Neural crest cell (in vitro differentiated cells): ENCODE data around the gene BARX1. TPM values are rescaled to one million over a fixed set of nuclear protein-coding genes. Genes with fewer than 3 reads are reported as not detected.

ENCODE experiments used
- DNase-seq: peaks from one replicate; pipeline ENCODE4 v3.0.0; 2021; ENCODE audit warnings: low read depth, mixed read lengths, low spot score
- H3K27ac Mint-ChIP-seq: one replicate; pipeline ENCODE4 v1.8.0; 2021; ENCODE audit warnings: mild to moderate bottlenecking, mixed read lengths; ENCODE audit not compliant: unreplicated experiment
- H3K27me3 Mint-ChIP-seq: 2 replicates; pipeline ENCODE4 v1.8.0; 2021; ENCODE audit warnings: low read depth, mild to moderate bottlenecking, mixed read lengths
- H3K36me3 Mint-ChIP-seq: 2 replicates; pipeline ENCODE4 v1.8.0; 2021; ENCODE audit warnings: low read depth, mild to moderate bottlenecking, mixed read lengths
- H3K4me1 Mint-ChIP-seq: 2 replicates; pipeline ENCODE4 v1.8.0; 2021; ENCODE audit warnings: mixed read lengths
- H3K4me3 Mint-ChIP-seq: one replicate; pipeline ENCODE4 v1.8.0; 2021; ENCODE audit warnings: mild to moderate bottlenecking, mixed read lengths
- H3K9me3 Mint-ChIP-seq: 2 replicates; pipeline ENCODE4 v1.8.0; 2021; ENCODE audit warnings: mixed read lengths
- total RNA-seq: library from RNA; stranded (reverse); gene quantifications from 2 replicates; pipeline ENCODE4 v1.2.1, GENCODE V29; 2021
- TF ChIP-seq, protein P1 (sequence below): fragments of 200-600 bp; sonication (generic); conservative IDR thresholded peaks from 2 replicates; pipeline ENCODE4 v1.5.0; 2021; ENCODE audit warnings: antibody characterized with exemption, mild to moderate bottlenecking

BARX1 gene
- total RNA-seq, 1 donor from 2014 or later = 0.23 TPM

DNA sequence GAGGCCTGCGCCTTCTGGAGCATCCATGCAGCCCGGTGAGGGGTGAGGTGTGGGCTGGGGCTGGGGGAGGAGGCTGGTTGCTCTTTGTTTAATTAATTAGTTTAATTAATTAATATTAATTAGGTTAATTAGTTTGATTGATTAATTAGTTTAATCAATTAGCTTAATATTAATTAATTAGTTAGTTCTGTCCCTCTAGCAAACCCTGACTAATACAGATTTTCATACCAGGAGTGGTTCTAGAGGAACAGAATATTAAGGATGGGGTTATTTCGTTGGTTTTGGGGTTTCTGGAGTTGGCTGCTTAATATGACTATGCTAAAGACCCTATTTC, 14.1 kb upstream of the BARX1 start:
- no peak overlapping the region for H3K27ac Mint-ChIP-seq
- no peak overlapping the region for H3K4me3 Mint-ChIP-seq
- H3K36me3 Mint-ChIP-seq = peaks cover 3% of the 10 kb centered on the region
- peaks cover 10% of the 10 kb centered on the region for H3K27me3 Mint-ChIP-seq
- no peaks in the 10 kb centered on the region for H3K4me1 Mint-ChIP-seq
- peaks cover 10% of the 10 kb centered on the region for H3K9me3 Mint-ChIP-seq
- TF ChIP-seq, protein P1, sequence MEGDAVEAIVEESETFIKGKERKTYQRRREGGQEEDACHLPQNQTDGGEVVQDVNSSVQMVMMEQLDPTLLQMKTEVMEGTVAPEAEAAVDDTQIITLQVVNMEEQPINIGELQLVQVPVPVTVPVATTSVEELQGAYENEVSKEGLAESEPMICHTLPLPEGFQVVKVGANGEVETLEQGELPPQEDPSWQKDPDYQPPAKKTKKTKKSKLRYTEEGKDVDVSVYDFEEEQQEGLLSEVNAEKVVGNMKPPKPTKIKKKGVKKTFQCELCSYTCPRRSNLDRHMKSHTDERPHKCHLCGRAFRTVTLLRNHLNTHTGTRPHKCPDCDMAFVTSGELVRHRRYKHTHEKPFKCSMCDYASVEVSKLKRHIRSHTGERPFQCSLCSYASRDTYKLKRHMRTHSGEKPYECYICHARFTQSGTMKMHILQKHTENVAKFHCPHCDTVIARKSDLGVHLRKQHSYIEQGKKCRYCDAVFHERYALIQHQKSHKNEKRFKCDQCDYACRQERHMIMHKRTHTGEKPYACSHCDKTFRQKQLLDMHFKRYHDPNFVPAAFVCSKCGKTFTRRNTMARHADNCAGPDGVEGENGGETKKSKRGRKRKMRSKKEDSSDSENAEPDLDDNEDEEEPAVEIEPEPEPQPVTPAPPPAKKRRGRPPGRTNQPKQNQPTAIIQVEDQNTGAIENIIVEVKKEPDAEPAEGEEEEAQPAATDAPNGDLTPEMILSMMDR = no peak
- DNase-seq = no peak

DNA sequence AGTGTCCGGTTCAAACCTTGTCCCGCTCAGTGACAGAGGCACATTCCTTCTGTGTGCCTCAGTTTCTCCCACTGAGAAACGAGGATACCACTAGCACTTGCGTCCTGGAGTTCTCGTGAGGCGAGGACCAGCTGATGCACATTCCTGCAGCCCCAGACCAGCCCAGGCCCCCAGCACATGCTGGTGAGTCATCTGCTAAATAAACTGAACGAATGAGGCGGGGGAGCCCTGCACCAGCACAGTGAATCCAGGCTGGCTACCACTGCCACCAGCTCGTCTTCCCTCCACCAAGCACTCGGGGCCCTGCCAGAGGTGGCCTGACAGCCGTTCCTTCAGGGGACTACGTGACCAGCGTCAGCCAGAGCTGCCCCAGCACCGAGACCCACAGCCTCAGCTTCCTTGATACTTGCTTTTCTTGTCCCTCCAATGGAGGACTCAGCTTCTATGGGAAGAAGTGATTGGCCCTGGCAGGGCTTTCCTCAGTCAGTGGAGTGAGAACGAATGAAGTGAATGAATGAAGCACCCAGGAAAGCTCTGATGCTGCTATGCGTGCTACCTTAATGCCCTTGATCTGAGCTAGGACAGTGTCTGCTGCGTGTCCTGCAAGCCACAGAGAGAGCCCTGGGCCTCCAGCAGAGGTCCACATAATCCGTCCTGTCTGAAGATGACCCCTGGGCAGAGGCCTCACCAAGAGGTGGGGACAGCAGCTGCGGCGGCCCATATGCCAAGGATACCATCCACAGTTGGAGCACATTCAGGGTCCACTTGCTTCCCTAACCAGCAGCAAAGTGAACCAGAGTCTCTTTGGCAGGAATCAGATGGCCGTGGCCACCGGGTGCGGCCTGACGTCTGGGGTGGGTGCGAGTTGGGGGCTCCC, 13.5 kb upstream of the BARX1 start:
- TF ChIP-seq, protein P1 = no peak
- Mint-ChIP-seq H3K9me3 (peaks cover 10% of the 10 kb centered on the region), H3K36me3 (peaks cover 3% of the 10 kb centered on the region), H3K27me3 (peaks cover 12% of the 10 kb centered on the region), H3K4me3 (no peak overlapping the region), H3K27ac (no peak overlapping the region), H3K4me1 (no peaks in the 10 kb centered on the region)
- DNase-seq = no peak

DNA sequence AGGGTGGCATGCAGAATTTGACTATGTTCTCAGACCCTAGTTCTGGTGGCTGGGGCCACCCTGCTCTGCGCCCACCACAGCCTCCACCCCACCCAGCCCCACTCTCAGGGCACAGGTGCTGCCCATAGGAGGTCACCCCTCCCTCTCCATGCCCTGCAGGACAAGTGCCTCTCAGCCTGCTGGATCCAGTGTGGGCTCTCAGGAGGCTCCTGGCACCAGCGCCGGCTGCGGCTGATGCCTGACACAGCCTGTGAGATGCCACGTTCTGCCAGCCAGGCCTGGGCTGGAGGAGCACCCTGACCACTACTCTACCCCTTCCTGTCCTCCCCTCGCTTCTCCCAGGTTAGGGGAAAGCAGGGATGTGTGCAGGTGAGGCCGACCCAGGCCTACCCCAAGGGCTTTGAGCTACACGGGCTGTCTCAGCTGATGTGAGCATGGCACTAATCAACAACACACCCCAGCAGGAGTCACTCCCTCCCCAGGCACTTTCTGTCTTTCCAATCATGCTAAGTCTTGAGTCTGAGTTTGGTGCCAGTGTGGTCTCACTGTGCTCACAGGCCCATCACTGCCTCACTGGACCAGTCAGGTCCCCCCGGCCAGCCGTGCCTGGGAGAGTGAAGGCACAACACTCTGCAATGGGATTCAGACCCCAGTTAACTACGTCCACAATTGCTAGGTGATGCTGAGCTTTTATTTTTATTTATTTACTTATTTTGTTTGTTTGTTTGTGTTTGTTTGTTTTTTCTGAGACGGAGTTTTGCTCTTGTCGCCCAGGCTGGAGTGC, 12.1 kb upstream of the BARX1 start:
- no peak overlapping the region for H3K4me3 Mint-ChIP-seq
- H3K9me3 Mint-ChIP-seq = peaks cover under 1% of the 10 kb centered on the region
- H3K36me3 Mint-ChIP-seq = peaks cover under 1% of the 10 kb centered on the region
- H3K27me3 Mint-ChIP-seq = peaks cover 23% of the 10 kb centered on the region
- peaks cover 4% of the 10 kb centered on the region for H3K4me1 Mint-ChIP-seq
- no peak overlapping the region for H3K27ac Mint-ChIP-seq
- no peak for DNase-seq
- TF ChIP-seq, protein P1 = no peak

DNA sequence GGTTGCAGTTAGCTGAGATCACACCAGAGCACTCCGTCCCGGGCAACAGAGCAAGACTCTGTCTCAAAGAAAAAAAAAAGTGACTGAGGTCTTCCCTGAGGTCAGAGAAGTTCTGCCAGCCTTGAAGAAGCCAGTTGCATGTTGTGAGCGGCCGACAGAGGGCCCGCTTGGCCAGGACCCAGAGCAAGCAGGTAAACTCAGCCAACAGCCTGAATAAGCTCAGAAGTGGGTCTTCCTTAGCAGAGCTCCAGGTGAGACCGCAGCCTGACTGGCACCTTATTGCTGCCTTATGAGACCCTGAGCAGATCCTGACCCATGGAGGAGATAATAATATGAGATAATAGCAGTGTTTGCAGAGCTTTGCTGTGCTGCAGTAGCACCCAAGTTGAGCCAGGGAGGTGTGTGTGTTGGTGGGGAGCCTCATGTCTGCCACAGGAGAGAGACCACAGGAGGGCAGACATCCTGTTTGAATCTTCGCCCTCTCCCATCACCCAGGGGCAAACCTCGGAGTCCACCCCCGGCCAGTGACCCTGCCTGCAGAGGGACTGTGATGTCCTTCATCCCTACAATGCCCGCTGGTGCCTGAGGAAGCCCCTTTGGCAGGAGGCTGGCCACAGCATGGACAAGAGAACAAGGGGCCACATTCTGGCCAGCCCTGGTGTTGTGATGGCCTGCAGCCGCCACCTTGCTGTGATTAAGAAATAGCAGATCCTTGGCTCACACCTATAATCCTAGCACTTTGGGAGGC, 10.8 kb upstream of the BARX1 start:
- no peaks in the 10 kb centered on the region for H3K9me3 Mint-ChIP-seq
- no peak for DNase-seq
- H3K36me3 Mint-ChIP-seq = no peaks in the 10 kb centered on the region
- TF ChIP-seq, protein P1 = peak; percentile 29
- H3K4me1 Mint-ChIP-seq = peaks cover 4% of the 10 kb centered on the region
- peaks cover 35% of the 10 kb centered on the region for H3K27me3 Mint-ChIP-seq
- H3K27ac Mint-ChIP-seq = no peak overlapping the region
- no peak overlapping the region for H3K4me3 Mint-ChIP-seq

DNA sequence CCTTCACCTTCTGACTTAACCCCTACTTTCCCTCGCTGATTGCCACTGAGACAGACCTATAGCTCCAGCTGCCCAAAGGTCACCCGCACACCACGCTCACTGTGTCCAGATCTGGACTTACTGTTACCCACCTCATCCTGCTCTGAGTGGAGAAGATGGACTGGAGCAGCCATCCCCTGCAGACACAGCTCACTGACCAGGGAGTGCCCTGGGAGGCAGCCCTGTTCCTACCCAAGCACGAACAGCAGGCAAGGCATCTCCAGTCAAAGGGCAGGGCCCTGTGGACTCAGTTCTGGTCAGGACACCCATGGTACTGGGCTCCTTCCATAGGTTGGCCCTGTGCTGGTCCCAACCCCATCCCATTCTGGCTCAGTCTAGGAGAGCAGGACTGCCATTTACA, 9.5 kb upstream of the BARX1 start:
- Mint-ChIP-seq H3K27ac (no peak overlapping the region), H3K27me3 (peaks cover 48% of the 10 kb centered on the region), H3K4me1 (peaks cover 6% of the 10 kb centered on the region), H3K4me3 (no peak overlapping the region), H3K36me3 (no peaks in the 10 kb centered on the region), H3K9me3 (no peaks in the 10 kb centered on the region)
- no peak for DNase-seq
- TF ChIP-seq, protein P1 = no peak
